ENCODE data around the gene POTEF.
"Not testable (repeated sequence)": the region's sequence is repeated elsewhere in the genome, so short reads cannot be mapped to it uniquely, and the experiment has no call there.

DNA sequence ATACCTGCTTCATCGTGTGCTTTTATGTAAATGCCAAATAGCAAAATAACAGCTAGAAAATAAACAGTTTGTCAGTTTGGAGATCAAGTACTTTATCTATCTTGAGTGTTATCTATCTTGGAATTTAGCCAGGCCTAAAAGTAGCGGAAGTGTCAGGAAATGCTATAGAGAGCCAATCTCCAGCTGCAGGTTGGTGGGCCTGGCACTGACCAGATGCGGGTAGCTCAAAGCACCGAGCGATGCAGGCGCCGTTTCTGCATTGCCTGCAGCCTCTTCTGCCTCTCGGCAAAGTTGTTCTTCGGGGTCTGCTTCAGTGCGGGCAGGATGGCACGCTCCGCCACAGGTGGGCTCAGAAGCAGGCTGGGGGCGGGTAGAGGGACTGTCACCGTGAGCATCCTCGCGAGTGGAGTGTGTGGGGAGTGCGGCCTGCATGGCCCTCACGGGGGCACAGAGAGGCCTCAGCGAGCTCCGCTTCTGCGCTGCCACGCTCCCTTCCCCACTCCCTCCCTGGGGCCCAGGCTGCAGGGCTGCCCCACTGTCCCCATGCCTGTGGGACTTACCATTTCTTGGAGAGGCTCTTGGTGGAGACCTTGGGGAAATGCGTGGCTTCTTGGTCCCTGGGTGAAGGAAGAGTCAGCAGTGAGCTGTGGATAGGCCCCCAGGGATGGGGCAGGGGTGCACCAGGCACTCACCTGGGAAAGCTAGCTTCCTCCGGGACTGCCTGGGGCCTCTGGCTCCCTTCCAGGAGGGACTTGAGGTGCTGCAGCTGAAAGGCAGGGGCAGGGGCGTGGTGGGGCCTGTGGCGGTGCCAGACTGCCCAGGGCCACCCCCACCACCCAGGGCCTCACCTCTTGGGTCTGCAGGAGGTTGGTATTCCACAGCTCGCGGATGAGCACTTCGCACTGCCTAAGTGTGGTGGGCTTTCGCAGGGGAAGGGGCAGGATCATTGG, 10.6 kb upstream of the POTEF start:
- TF ChIP-seq, protein P1, sequence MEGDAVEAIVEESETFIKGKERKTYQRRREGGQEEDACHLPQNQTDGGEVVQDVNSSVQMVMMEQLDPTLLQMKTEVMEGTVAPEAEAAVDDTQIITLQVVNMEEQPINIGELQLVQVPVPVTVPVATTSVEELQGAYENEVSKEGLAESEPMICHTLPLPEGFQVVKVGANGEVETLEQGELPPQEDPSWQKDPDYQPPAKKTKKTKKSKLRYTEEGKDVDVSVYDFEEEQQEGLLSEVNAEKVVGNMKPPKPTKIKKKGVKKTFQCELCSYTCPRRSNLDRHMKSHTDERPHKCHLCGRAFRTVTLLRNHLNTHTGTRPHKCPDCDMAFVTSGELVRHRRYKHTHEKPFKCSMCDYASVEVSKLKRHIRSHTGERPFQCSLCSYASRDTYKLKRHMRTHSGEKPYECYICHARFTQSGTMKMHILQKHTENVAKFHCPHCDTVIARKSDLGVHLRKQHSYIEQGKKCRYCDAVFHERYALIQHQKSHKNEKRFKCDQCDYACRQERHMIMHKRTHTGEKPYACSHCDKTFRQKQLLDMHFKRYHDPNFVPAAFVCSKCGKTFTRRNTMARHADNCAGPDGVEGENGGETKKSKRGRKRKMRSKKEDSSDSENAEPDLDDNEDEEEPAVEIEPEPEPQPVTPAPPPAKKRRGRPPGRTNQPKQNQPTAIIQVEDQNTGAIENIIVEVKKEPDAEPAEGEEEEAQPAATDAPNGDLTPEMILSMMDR (conservative IDR thresholded peaks at IDR 0.05 in 1 of 2, IDR thresholded peaks at IDR 0.05 in 1 of 2; ENCODE audit: extremely low read depth in 1 of 2, insufficient read depth in 1 of 2, low read depth in 1 of 2, low read length in 2 of 2): not testable (repeated sequence)
- not testable (repeated sequence) for TF ChIP-seq EZH2 (IDR thresholded peaks at IDR 0.05; ENCODE audit: borderline replicate concordance, low read length)
